ENCODE measurements around the gene XRCC3.
"Not testable (repeated sequence)": the region's sequence is repeated elsewhere in the genome, so short reads cannot be mapped to it uniquely, and the experiment has no call there.

The XRCC3 gene

GRCh38 chr14:103659631-103660030 lies 55.6 kb downstream of the XRCC3 start:
- no peak for DNase-seq

- DNase-seq, result no peak
Measured at GRCh38 chr14:103657471-103657870, 57.8 kb downstream of the XRCC3 start.

- no peak for DNase-seq
Measured at GRCh38 chr14:103656756-103657133, 58.5 kb downstream of the XRCC3 start.

- no peak for DNase-seq
Measured at GRCh38 chr14:103656031-103656755, 59.1 kb downstream of the XRCC3 start.

- no peak for DNase-seq
Measured at GRCh38 chr14:103654619-103655018, 60.6 kb downstream of the XRCC3 start.

GRCh38 chr14:103653805-103654204 lies 61.4 kb downstream of the XRCC3 start:
- no peak for DNase-seq

GRCh38 chr14:103653336-103653735 lies 61.9 kb downstream of the XRCC3 start:
- DNase-seq, result not testable (repeated sequence)

GRCh38 chr14:103652806-103653205 lies 62.4 kb downstream of the XRCC3 start:
- no peak for DNase-seq

- DNase-seq, result no peak
Measured at GRCh38 chr14:103651585-103651984, 63.7 kb downstream of the XRCC3 start.

- DNase-seq, result no peak
Measured at GRCh38 chr14:103650213-103650612, 65.0 kb downstream of the XRCC3 start.

GRCh38 chr14:103649001-103649400 lies 66.2 kb downstream of the XRCC3 start:
- DNase-seq, result no peak
